NOMO-1 treated with dmso at 0.1 percent for 144 hours (cell line): ENCODE data around the gene THAP3.
A peak's percentile ranks its signal among the peaks of the same experiment; 100 is the strongest.
"Not testable (repeated sequence)": the region's sequence is repeated elsewhere in the genome, so short reads cannot be mapped to it uniquely, and the experiment has no call there.

Source experiments
- DNase-seq: peaks from one replicate; lab custom pipeline; 2025; ENCODE audit not compliant: unreplicated experiment; lab: John Stamatoyannopoulos, UW

Gene THAP3

DNA sequence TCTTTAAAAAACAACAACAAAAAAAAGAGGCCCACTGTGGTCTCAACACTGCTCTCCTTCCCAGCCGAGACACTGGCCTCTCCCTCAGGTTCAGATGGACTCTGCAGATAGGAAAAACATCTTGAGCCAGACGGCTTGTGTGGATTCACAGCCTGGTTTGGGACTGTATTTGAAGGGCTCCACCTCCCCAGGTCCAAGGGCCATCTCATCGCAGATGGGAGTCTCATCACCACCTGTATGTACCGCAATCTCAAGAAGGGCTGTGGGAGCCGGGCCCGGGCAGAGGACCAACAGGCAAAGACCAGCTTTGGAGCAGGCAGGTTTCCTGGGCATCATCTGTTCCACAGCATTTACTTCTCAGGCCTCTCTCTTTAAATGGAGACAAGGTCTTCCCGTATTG is 34.6 kb upstream of the THAP3 start:
- no peak for DNase-seq

DNA sequence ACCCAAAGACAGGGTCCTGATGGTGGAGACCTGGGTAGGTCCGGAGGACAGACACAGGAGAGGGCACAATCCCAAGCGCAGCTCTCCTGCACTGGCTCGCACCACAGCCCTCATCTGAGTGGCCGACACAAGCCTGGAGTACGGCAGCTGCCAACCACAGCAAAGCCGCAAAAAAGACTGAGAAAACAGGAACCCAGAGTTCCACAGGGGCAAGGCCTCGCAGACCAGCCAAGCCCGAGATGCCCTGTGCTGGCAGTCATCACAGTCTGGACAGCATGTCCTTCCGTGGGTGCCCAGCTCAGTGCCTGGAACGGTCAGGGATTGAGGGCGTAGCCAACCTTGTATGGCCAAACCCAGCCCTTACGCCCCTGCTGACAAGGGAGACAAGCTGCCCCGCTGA is 33.4 kb upstream of the THAP3 start:
- DNase-seq, result peak; percentile 41

DNA sequence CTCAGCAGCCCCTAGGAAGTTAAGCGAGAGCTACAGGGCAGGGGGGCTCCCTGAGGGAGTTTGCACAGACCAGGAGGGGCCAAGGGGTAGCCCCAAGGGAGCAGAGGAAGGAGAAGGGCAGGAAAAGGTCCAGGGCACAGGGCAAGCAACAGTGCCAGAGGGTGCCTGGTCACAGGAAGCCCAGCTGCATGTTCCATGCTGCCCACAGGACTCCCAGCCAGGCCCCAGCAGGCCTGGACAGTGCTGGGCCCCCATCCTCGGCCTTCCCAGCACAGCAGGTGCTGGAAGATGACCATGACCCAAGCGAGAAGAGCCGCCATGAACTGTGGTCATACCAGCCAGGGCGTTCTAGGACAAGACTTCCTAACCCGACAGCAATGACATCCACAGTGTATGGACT is 33.0 kb upstream of the THAP3 start:
- no peak for DNase-seq

DNA sequence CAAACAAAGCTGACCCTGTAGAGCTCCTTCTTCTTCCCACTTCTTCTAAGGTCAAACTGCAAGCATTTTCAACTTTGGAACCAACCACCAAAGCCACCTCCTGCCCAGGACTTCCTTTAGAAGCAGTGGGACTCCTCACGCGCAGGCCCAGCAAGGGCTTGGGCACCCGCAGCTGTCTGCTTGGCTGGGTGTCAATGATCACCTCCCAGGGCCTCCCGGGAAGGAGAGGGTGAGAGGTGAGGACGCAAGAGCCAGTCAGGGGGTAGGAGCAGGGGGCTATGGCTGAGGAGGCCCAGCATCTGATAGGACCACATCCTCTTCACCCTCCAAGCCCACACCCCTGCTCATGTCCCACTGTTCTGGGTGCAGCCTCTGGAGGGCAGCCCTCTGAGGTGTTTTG is 32.2 kb upstream of the THAP3 start:
- no peak for DNase-seq

DNA sequence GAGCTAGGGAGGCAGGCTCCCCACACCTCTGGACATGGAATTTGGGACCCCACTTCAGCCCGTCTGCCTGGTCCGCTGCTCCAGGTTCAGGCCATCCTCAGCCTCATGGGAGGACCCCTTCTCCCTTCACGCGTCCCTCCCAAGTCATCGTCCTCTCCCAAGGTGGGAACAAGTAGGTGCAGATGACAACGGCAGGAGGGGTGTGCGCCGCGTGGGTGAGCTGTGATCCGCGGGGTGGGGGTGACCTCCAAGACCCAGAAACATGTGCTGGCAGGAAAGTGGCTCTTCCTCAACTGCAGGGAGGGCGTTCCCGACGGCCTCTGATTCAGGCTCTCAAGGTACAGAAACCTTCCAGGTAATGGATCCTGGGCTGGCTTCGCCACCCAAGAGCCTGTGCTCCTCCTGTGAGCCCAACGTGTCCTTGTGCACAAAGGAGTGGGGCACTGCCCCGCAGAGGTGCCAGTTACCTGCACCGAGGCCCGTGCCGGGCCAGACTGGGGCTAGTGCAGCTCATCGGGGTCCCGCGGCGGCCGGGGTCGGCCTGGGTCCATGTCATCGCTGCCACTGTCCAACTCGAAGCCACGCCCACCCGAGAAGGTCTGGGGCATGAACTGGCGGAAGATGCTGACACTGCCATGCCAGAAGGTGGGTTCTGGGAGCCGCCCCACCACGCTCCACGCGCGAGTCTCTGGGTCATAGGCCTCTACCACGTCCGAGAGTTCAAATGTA is 31.6 kb upstream of the THAP3 start:
- no peak for DNase-seq

DNA sequence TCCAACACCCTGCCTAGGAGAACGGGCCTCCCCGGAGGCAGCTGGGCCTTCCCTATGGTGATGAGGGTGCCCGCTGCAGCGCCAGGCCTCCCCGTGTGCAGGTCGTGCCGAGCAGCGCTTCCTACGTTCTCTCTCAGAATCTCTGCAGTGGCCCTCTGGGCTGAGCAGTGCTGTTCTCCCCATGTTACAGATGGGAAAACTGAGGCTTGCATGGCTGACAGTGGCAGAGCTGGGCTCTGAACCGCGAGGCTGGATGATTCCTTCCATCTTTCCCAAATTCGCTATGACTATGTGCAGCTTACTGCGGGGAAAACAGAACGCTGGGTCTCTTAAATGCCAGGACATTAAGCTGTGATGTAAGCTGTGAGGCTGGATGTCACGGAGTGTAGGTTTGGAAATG is 30.9 kb upstream of the THAP3 start:
- DNase-seq, result no peak

DNA sequence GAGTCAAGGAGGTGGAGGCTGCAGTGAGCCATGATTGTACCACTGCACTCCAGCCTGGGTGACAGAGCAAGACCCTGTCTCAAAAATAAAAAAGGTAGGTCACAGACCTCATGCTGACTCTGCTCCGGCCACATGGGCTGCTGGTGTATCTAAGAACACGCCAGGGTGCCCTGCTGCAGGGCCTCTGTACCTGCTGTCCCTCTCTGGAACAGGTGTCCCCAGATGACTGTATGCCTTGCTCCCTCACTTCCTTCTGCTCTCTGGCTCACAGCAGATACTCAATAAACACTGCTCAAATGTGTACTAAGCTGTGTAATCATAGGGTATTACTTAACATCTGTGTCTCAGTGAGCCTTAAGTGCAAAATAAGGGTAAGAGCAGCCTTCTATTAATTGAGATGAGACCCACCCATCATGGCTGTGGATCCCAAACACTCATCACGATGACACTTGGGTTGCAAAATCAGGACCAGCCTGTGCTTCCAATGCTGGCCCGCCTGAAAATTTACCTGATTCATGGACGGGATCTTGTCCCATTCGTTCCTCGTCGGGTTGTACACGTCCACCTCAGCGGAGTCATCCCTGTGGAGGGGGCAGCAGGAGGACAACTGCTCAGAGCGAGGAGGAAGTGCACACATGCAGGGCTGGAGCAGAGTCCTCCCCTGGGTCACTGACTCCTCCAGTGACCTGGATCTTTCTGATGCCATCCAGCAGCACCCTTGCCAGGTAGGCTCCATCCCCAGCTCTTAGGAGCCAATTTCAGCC is 29.5 kb upstream of the THAP3 start:
- DNase-seq, result no peak

DNA sequence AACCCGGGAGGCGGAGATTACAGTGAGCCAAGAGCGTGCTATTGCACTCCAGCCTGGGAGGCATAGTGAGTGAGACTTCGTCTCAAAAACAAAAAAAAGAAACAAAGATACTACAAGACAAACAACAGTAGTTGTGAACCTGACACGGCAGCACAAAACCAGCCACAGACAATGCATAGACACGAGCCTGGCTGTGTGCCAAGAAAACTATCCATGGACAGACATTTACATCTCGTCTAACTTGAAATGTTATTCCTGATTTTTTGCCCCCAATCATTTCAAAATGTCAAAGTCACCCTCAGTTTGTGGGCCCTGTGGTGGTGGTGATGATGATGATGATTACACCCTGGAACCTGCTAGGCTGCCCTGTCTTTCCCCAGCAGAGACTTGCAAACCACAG is 28.3 kb upstream of the THAP3 start:
- no peak for DNase-seq

DNA sequence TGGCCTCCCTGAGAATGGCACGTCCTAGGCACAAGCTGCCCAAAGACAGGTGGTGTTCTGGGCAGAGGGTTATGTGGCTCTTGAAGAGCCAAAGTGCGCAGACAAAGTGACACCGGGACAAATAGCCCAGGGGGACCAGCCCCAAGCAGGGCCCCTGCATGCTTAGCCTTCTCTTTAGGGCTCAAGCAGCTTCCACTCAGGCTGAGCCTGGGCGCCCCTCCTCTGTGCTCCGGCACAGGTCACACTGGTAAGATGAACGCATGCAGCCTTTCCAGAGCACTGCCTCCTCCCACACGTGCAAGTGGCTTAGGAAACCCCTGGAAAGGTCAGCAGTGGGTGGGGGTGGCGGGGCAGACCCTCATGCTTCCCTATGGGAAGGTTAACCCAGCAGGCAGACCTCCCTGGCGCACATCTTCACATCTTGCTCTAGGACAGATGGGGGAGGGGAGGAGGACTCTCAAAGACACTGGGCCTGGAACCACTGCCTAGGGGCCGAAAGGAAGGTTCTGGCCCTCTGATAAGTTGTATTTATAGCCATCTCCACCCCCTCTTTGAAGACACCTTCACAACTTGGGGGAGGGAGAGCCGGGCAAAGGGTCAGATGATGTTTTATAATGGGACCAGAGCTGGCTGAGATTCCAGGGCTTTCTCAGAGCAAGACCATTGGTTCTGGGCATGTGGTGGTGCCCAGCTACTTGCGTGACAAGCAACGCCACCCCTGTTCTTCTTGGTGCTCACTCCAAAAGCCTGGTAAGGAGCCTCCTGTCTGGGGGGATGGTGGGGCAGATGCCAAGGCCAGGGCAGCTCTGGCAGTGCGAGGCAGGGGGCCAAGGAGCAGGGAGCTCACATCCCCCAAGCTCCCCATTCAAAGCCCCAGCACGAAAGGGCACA is 27.5 kb upstream of the THAP3 start:
- DNase-seq, result no peak

DNA sequence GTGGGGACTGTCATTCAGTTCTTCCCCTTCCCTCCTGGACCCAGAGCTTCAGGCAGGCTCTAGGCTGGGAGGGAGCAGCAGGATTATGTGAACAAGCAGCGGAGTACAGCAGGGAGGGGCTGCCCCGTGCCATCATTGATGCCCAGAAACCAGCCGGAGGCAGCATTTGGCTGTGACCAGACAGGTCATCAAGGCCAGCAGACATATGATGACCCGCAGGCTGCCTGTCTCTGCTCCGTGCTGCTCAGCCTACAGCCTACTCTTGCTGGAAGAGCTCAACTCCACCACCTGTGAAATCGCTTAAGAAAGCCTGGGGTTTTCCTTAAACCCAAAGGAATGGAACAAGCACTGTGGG is 26.9 kb upstream of the THAP3 start:
- DNase-seq, result no peak

DNA sequence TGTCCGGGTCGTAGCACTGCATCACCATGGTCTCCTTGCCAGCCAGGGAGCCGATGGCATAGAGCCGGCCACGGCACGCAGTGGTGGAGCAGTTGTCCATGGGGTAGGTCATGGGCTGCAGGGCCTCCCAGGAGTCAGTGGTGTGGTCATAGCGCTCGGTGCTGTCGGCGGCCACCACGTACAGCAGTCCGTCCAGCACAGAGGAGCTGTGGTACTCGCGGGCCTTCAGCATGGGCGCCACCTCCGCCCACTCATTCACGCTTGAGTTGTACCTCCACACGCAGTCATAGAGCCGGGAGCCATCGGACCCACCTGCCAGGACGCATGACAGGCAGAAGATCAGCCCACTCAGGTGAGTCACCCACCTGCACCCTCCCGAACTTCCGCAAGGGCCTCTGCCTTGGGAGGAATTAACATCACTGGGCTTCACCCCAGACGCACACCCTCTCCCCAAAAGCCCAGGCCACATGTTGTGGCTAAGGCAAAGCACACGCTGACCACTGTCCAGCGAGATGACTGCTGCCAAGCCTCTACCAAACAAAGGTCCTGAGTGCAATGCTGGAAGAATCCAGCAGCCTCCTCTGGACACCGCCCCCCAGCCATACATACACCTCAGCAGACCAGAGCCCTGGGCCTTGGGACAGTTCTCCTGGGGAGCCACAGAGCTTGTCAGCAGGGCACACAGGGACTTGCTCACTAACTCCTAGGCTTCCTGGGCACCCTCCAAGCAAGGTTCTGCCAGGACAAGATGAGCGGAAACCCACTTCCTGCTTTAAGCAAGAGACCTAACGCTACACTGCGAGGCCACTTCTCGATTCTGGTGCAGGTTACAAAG is 25.3 kb upstream of the THAP3 start:
- DNase-seq, result peak; percentile 58

DNA sequence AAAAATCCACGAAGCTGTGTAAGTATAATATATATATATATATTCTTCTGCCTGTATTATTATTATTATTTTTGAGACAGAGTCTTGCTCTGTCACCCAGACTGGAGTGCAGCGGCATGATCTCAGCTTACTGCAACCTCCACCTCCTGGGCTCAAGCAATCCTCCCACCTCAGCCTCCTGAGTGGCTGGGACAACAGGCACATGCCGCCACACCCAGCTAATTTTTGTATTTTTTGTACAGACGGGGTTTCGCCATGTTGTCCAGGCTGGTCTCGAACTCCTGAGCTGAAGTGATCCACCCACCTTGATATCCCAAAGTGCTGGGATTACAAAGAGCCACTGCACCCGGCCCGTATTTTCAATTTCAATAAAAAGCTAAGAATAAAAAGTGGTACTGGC is 24.7 kb upstream of the THAP3 start:
- DNase-seq, result not testable (repeated sequence)

DNA sequence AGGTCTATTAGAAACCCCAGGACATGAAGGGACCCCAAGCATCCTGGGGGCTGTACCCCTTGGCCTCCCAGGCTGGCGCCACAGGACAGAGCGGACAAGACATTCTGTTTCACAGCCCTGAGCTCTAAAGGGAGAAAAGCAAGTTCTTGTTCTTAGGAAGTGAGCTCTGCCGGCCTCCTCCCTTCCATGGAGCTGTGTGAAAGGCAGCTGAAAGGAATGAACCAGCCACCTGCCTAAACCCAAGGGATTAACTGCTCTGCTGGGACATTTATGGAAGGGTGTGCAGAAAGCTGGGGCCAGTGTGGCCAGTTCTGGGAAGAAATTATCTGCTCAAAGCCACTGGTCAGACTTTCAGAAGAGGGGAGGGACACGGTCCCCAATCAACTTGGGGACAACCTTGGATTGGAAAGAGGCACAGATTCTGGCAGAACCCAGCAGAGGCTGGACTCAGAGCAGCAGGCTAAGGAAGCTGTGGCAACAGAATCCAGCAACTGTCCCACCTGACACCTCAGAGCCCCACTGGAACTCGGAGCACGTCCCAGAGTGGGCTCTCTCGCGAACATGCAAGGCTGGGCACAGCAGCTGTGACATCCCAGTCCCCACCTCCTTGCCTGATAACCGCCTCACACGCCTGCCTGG is 24.1 kb upstream of the THAP3 start:
- no peak for DNase-seq

DNA sequence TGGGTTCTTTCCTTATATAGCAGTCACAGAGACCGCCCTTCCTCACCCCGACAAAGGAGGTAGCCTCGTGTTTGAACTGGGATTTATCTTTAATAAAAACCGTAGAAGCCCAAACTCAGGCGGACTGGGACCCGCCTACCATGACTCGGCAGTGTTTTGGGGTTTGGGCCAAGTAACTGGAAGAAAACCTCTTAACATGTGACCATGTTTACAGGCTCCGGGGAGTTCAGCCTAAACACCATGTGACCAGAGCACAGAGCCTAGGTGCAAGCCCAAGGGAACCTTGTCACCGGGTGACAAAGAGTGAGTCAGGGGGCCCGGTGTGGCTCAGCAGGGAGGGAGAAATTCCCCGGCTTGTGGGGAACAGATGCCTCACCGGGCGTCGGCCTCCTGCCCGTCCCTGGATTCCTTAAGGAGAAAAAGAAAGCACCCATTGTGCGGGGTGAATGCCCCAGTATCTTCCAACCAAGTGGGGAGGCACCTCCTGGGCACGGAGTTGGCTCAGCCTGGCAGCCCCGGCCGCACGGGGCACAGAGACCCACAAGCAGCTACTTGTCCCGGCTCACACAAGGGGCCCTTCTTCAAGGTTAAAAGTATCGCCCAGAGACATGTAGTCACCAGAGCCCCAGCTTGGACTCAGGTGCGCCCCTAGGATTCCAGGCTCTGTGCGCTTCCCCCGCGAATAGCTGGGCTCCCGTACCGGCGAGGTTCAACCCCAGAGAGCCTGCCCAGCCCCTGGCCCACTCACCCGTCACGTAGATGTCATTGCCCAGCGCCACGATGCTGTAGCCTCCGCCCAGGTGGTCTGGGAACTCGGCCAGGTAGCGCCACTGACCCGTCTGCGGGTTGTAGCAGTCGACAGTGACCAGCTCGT is 23.4 kb upstream of the THAP3 start:
- peak; percentile 59 for DNase-seq

DNA sequence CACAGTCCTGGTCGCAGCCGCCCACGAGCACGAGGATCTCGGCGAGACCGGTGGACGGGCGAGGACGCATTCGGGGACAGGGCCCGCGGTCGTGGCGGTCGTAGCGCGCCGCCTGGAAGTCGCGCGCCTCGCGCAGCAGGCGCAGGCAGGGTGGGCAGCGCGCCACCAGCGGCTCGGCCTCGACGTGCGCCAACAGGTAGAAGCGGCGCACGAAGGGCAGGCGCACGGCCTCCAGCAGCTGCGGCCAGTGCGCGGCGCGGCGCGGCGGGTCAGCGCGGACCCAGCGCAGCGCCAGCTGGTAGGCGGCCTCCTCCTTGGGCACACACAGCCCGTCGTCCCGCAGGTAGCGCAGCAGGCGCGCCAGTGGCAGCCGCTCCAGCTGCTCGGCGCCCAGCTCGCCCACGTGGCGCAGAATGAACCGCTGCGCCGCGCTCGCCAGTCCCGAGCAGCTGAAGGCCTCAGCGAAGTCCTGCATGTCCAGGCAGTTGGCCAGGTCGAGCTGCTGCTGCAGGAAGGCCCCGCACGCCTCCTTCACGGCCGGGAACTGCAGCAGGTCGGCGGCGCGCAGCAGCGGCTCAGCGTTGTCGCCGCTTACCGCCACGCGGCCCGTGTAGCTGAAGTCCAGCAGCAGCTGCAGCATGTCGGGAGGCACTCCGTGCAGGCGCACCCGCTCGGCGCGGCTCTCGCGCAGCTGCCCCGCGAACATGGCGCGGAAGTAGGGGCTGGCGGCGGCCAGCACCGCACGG is 22.6 kb upstream of the THAP3 start:
- DNase-seq, result no peak

DNA sequence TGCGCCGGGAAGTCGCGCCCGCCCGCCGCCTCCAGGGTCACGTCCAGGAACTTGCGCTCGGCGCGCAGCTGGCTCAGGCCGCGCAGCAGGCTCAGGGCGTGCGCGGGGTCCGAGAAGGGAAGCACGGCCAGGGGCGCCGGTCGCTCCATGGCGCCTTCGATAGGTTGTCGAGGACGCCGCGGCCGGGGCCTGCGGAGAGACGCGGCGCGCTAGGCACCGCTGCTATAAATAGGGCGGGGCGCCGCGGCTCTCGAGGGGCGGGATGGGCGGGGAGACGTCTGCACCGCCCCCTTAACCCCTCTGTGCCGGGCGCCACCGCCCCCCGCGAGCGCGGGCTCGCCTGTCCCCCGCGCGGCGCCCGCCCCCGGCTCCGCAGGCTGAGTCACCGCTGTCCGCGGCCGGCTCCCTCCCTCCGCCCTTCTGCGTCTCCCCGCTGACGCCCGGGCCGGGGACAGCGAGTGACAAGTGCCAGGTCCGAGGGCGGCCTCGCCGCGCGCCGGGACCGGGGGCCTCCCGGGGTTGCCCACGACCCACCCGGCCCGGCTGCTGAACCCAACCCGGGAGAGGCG is 21.9 kb upstream of the THAP3 start, which contains the start of gene KLHL21:
Gene KLHL21, minus strand, starts transcription at position 201 of the 569 bp plus-strand sequence. Its CDS starts 52 bp downstream, at position 149.
- DNase-seq, result peak; percentile 82

DNA sequence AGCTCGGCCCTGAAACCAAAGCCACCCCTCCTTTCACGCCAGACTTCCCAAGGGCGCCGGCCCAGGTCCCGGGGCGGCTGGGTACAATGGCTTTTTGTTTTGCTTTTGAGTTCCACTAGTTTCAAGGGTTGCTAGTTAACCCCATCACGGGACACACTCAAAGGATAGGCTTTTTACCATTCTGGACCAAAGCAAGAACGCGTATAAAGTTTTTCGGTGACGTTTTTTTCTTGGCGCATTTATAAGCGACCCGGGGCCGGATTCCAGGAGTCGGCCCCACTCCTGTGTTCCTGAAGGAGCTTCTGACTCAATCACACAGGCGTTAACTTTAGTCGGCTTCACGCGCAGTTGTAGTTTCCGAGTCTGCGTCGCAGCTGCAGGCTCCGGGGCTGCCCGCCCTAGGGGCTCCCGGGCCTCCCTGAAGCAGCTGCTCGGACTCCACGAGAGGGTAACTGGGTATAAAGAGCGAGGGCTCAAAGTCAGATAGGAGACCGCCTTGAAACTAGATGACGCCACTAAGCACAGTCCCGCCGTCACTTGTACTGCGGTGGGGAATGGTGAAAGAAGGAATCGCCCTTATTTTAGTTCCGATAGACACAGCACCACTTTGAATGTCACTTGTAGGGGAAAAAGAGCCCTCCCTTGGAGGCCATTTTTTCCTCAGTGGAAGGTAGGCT is 21.3 kb upstream of the THAP3 start:
- DNase-seq, result no peak
